A549 (cell line): ENCODE results near the gene PTPRE. TPM values are rescaled to one million over a fixed set of nuclear protein-coding genes. Genes with fewer than 3 reads are reported as not detected.

Experiments used
- ATAC-seq, 2 experiments: fragments of 200-7000 bp in 1 of 2; fragments of >200 bp in 1 of 2; cut with Nextera tagmentation in 1 of 2; cut with Tn5 transposase in 1 of 2; 3 replicates each; pipeline versions ENCODE4 v1.8.0 to v1.9.1; 2018 to 2020; ENCODE audit warnings: mild to moderate bottlenecking in 1 of 2, moderate library complexity in 1 of 2
- CTCF ChIA-PET: fragments of 300-600 bp; sonication (Branson Sonifier 250); formaldehyde crosslinking; extraction: SDS; loops from one replicate; lab custom pipeline; 2021; ENCODE audit warnings: antibody characterized with exemption, inconsistent platforms; lab: Yijun Ruan, JAX
- POLR2A ChIA-PET: fragments of 350-600 bp; formaldehyde crosslinking; extraction: SDS; loops from one replicate; lab custom pipeline; 2021; ENCODE audit warnings: antibody characterized with exemption, inconsistent platforms; lab: Yijun Ruan, JAX
- DNase-seq, 2 experiments: peaks; one replicate each; pipeline versions ENCODE4 v3.0.0 to v3.0.0-alpha.2; 2011 to 2016; ENCODE audit warnings: low read depth in 1 of 2, low spot score in 1 of 2
- FAIRE-seq: peaks from 2 replicates; lab custom pipeline; 2011; peaks lifted over from hg19 to GRCh38; lab: Jason Lieb, UNC
- H3K27ac ChIP-seq, 2 experiments: fragments of >200 bp; sonication (Bioruptor Twin); formaldehyde crosslinking; 3 replicates each; pipeline ENCODE4 v1.5.1; 2016 to 2017
- H3K4me1 ChIP-seq: fragments of >200 bp; sonication (Bioruptor Twin); formaldehyde crosslinking; 3 replicates; pipeline ENCODE4 v1.6.1; 2016
- H3K4me2 ChIP-seq: fragments of >200 bp; sonication (Bioruptor Twin); formaldehyde crosslinking; 3 replicates; pipeline ENCODE4 v1.6.1; 2016
- H3K4me3 ChIP-seq: fragments of >200 bp; sonication (Bioruptor Twin); formaldehyde crosslinking; 3 replicates; pipeline ENCODE4 v1.5.1; 2016
- H3K9me3 ChIP-seq: fragments of >200 bp; sonication (Bioruptor Twin); formaldehyde crosslinking; 3 replicates; pipeline ENCODE4 v1.6.1; 2016
- CHD2 ChIP-seq: fragments of 150-350 bp; IDR thresholded peaks from 2 replicates; pipeline ENCODE4 v1.6.1; 2014; ENCODE audit warnings: low read length; ENCODE audit not compliant: partially characterized antibody
- CHD4 ChIP-seq: fragments of 200-600 bp; sonication (generic); IDR thresholded peaks from 2 replicates; pipeline ENCODE4 v1.6.1; 2016; ENCODE audit warnings: antibody characterized with exemption, mild to moderate bottlenecking, borderline replicate concordance
- E2F6 ChIP-seq: IDR thresholded peaks from 2 replicates; pipeline ENCODE4 v1.6.1; 2012; ENCODE audit warnings: low read depth, borderline replicate concordance
- ELK1 ChIP-seq: fragments of 150-350 bp; IDR thresholded peaks from 2 replicates; pipeline ENCODE4 v1.6.1; 2014; ENCODE audit warnings: low read depth, mild to moderate bottlenecking, low read length
- GATA3 ChIP-seq: IDR thresholded peaks from 2 replicates; pipeline ENCODE4 v1.6.1; 2012; ENCODE audit warnings: borderline replicate concordance
- HMGXB4 ChIP-seq: fragments of 250-450 bp; sonication (Bioruptor Pico); IDR thresholded peaks from 2 replicates; pipeline ENCODE4 v1.5.0; 2021; ENCODE audit warnings: mild to moderate bottlenecking, moderate library complexity, borderline replicate concordance
- HOXB5 ChIP-seq: fragments of 250-450 bp; sonication (Bioruptor Pico); IDR thresholded peaks from 2 replicates; pipeline ENCODE4 v1.5.0; 2020; ENCODE audit warnings: mild to moderate bottlenecking, moderate library complexity
- JUN ChIP-seq, 2 experiments: fragments of >200 bp; sonication (Bioruptor Twin); formaldehyde crosslinking; IDR thresholded peaks; 2 replicates in 1 of 2; 3 replicates in 1 of 2; pipeline ENCODE4 v1.6.1; 2016 to 2017
- MAZ ChIP-seq: fragments of 150-350 bp; IDR thresholded peaks from 2 replicates; pipeline ENCODE4 v1.6.1; 2014; ENCODE audit warnings: antibody characterized with exemption, low read depth, low read length, borderline replicate concordance
- NFE2L2 ChIP-seq: fragments of 150-350 bp; conservative IDR thresholded peaks from 2 replicates; pipeline ENCODE4 v1.6.1; 2014; ENCODE audit warnings: low read length
- PHF8 ChIP-seq: fragments of 200-600 bp; sonication (generic); IDR thresholded peaks from 2 replicates; pipeline ENCODE4 v1.6.1; 2016; ENCODE audit warnings: low read depth, mild to moderate bottlenecking, antibody characterized with exemption, moderate library complexity, borderline replicate concordance
- POLR2AphosphoS2 ChIP-seq: conservative IDR thresholded peaks from 2 replicates; pipeline ENCODE4 v1.6.1; 2012; ENCODE audit warnings: low read length, improper control_type of control experiment, inconsistent platforms
- RAD21 ChIP-seq, 2 experiments: fragments of >200 bp in 1 of 2; sonication (Bioruptor Twin) in 1 of 2; formaldehyde crosslinking in 1 of 2; IDR thresholded peaks in 1 of 2; conservative IDR thresholded peaks in 1 of 2; 2 replicates in 1 of 2; 3 replicates in 1 of 2; pipeline ENCODE4 v1.6.1; 2012 to 2018; ENCODE audit warnings: inconsistent platforms in 1 of 2
- SREBF2 ChIP-seq: fragments of 450-650 bp; IDR thresholded peaks from 2 replicates; pipeline ENCODE4 v1.6.1; 2014; ENCODE audit warnings: mild to moderate bottlenecking, moderate library complexity
- ZNF302 ChIP-seq: fragments of 250-450 bp; sonication (Bioruptor Pico); IDR thresholded peaks from 2 replicates; pipeline ENCODE4 v1.9.0; 2021; ENCODE audit warnings: inconsistent platforms, mild to moderate bottlenecking, moderate library complexity
- WGBS: methylation state at CpG from one replicate; pipeline ENCODE4 v1.1.6; 2017; ENCODE audit errors: missing lambda C conversion rate; 5-methylcytosine and 5-hydroxymethylcytosine counted together
- polyA plus RNA-seq, 4 experiments: library from polyadenylated mRNA; depleted of rRNA in 3 of 4; stranded (reverse); fragments of >200 nt; fragmentation: RNase III in 1 of 4; extraction: RNeasy Plus Mini Kit Qiagen cat#74134 plus additional on column Dnase treatment in 1 of 4; gene quantifications; 2 replicates in 3 of 4; 3 replicates in 1 of 4; pipeline ENCODE4 v1.2.3, GENCODE V29; 2011 to 2017

Gene PTPRE
- polyA plus RNA-seq, 2 of the 4 experiments (the other 2 are of a cell fraction) = 0.31 to 1.5 TPM

GRCh38 chr10:127872011-127872761, 34.7 kb upstream of the PTPRE start:
- peaks cover 2% of the 10 kb centered on the region; the same call in 2 of the 3 replicates for H3K9me3 ChIP-seq
- no peak for DNase-seq
- no peak for ATAC-seq
- WGBS = 54% methylated on average over 23 of the region's 23 CpGs
- H3K4me1 ChIP-seq = no peaks in the 10 kb centered on the region
- no peak overlapping the region for H3K27ac ChIP-seq
- H3K4me2 ChIP-seq = no peak overlapping the region
- POLR2A ChIA-PET = no interaction called here
- CTCF ChIA-PET = interaction anchor here (1.0 to 1.4 kb wide), 3 partner anchors 10 to 195 kb away, joined by 3 to 6 read pairs (median 3); no protein-coding TSS in a partner anchor
- no peak for TF ChIP-seq NFE2L2
- no peak for TF ChIP-seq POLR2AphosphoS2
- TF ChIP-seq CHD2 = no peak
- no peak for TF ChIP-seq JUN (IDR thresholded peaks at IDR 0.05)
- no peak for TF ChIP-seq SREBF2
- no peak for TF ChIP-seq HOXB5 (CRISPR knock-in tag)
- FAIRE-seq = no peak
- H3K4me3 ChIP-seq = no peak overlapping the region

- 50% methylated on average over 9 of the region's 12 CpGs for WGBS
- no peak overlapping the region for H3K4me3 ChIP-seq
- ChIA-PET POLR2A (no interaction called here), CTCF (interaction anchor here (0.6 to 1.4 kb wide), 3 partner anchors 11 to 194 kb away, joined by 3 read pairs; no protein-coding TSS in a partner anchor)
- H3K4me1 ChIP-seq = no peaks in the 10 kb centered on the region
- FAIRE-seq (no peak), ATAC-seq (peak in 1 of 2 experiments; percentile 57; a peak in 3 of 6 replicates), DNase-seq (no peak)
- peaks cover 2% of the 10 kb centered on the region; the same call in 2 of the 3 replicates for H3K9me3 ChIP-seq
- H3K4me2 ChIP-seq = no peak overlapping the region
- no peak for TF ChIP-seq ELK1
- TF ChIP-seq RAD21 (conservative IDR thresholded peaks at IDR 0.05 in 1 of 2, IDR thresholded peaks at IDR 0.05 in 1 of 2) = peak in 1 of 2 experiments; percentile 21; a peak in 2 of 5 replicates
- no peak overlapping the region for H3K27ac ChIP-seq
Measured at GRCh38 chr10:127872871-127873600, 33.9 kb upstream of the PTPRE start.

GRCh38 chr10:127873901-127874470, 32.9 kb upstream of the PTPRE start:
- no peaks in the 10 kb centered on the region for H3K4me1 ChIP-seq
- H3K4me2 ChIP-seq = no peak overlapping the region
- ChIA-PET CTCF (interaction anchor here (0.6 to 1.3 kb wide), 4 partner anchors 11 to 195 kb away, joined by 3 to 4 read pairs (median 3); no protein-coding TSS in a partner anchor), POLR2A (no interaction called here)
- no peak overlapping the region for H3K27ac ChIP-seq
- FAIRE-seq (no peak), DNase-seq (no peak), ATAC-seq (no peak)
- 35% methylated on average over 9 of the region's 11 CpGs for WGBS
- H3K4me3 ChIP-seq = no peak overlapping the region
- peaks cover 2% of the 10 kb centered on the region; the same call in 2 of the 3 replicates for H3K9me3 ChIP-seq
- no peak for TF ChIP-seq MAZ
- TF ChIP-seq ZNF302 (CRISPR knock-in tag) = no peak
- TF ChIP-seq PHF8 = no peak
- no peak for TF ChIP-seq GATA3
- no peak for TF ChIP-seq CHD4
- TF ChIP-seq HMGXB4 (CRISPR knock-in tag) = no peak
- no peak for TF ChIP-seq E2F6
